Mesothelial cell of epicardium (in vitro differentiated cells): Measurements from ENCODE around the gene TADA3. TPM values are rescaled to one million over a fixed set of nuclear protein-coding genes. Genes with fewer than 3 reads are reported as not detected.

Source experiments
- DNase-seq, 2 experiments: peaks; one replicate each; pipeline ENCODE4 v3.0.0; 2021; ENCODE audit warnings: low spot score in 2 of 2; ENCODE audit not compliant: unreplicated experiment in 2 of 2
- H3K27ac Mint-ChIP-seq: 2 replicates; pipeline ENCODE4 v1.8.0; 2021; ENCODE audit warnings: mixed read lengths
- H3K27me3 Mint-ChIP-seq: 2 replicates; pipeline ENCODE4 v1.8.0; 2021; ENCODE audit warnings: low read depth, mixed read lengths
- H3K36me3 Mint-ChIP-seq: 2 replicates; pipeline ENCODE4 v1.8.0; 2021; ENCODE audit warnings: mixed read lengths
- H3K4me1 Mint-ChIP-seq: 2 replicates; pipeline ENCODE4 v1.8.0; 2021; ENCODE audit warnings: mixed read lengths
- H3K4me3 Mint-ChIP-seq: 2 replicates; pipeline ENCODE4 v1.8.0; 2021; ENCODE audit warnings: mild to moderate bottlenecking, moderate library complexity, mixed read lengths
- H3K9me3 Mint-ChIP-seq: 2 replicates; pipeline ENCODE4 v1.8.0; 2021; ENCODE audit warnings: mixed read lengths
- total RNA-seq: library from RNA; stranded (reverse); gene quantifications from 3 replicates; pipeline ENCODE4 v1.2.1, GENCODE V29; 2021
- TF ChIP-seq, protein P1 (sequence below): fragments of 200-600 bp; sonication (generic); IDR thresholded peaks from one replicate; pipeline ENCODE4 v1.5.0; 2021; ENCODE audit warnings: antibody characterized with exemption; ENCODE audit not compliant: unreplicated experiment

The TADA3 gene
- total RNA-seq, 1 donor from 2014 or later: 67.2 TPM

DNA sequence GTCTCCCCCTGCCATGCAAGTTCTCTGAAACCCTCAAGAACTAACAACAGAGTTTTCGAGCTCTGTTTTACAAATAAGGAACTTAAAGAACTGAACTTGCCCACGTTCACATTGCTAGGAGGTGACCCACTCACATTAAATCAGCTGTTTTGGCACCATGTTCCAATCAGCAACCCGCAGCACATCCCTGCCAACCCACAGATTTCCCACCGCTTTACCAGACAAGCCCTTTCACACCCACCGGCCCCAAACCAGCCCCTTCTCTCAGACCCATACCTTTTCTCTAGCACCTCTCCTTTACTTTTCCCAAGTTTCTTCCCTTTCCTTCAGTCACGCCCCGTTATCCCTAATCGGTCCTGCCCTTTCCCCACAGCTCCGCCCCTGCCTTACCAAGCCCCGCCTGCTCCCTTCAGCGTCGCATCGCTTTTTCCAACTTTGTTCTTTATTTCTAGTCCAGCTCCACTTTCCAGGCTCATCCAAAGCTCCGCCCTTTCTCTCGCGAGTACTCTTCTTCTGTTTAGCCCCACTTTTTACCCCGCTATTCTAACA lies 61.5 kb downstream of the TADA3 start:
- peak overlapping the region; percentile 94 for H3K4me3 Mint-ChIP-seq
- no peak for DNase-seq

More for the DNA sequence above, 61.5 kb downstream of the TADA3 start:
- H3K36me3 Mint-ChIP-seq: peaks cover 10% of the 10 kb centered on the region
- peaks cover 27% of the 10 kb centered on the region for H3K4me1 Mint-ChIP-seq
- peak overlapping the region; percentile 81 for H3K27ac Mint-ChIP-seq
- peaks cover 13% of the 10 kb centered on the region for H3K27me3 Mint-ChIP-seq
- TF ChIP-seq, protein P1, sequence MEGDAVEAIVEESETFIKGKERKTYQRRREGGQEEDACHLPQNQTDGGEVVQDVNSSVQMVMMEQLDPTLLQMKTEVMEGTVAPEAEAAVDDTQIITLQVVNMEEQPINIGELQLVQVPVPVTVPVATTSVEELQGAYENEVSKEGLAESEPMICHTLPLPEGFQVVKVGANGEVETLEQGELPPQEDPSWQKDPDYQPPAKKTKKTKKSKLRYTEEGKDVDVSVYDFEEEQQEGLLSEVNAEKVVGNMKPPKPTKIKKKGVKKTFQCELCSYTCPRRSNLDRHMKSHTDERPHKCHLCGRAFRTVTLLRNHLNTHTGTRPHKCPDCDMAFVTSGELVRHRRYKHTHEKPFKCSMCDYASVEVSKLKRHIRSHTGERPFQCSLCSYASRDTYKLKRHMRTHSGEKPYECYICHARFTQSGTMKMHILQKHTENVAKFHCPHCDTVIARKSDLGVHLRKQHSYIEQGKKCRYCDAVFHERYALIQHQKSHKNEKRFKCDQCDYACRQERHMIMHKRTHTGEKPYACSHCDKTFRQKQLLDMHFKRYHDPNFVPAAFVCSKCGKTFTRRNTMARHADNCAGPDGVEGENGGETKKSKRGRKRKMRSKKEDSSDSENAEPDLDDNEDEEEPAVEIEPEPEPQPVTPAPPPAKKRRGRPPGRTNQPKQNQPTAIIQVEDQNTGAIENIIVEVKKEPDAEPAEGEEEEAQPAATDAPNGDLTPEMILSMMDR: no peak
- H3K9me3 Mint-ChIP-seq: no peaks in the 10 kb centered on the region

Other genes starting within 250 kb of the TADA3 start
- gene LHFPL4, start 238.7 kb downstream of the TADA3 start, total RNA-seq: not detected in 3 replicates
- 32.6 to 34.9 TPM (median 34.6 TPM) in 3 replicates for gene MTMR14, start 143.0 kb downstream of the TADA3 start, total RNA-seq
- 0.42 TPM in 1 of 3 replicates, not detected in the others for gene CPNE9, start 88.6 kb downstream of the TADA3 start, total RNA-seq
- 24.1 to 27.1 TPM (median 26.6 TPM) in 3 replicates for gene BRPF1, start 60.7 kb downstream of the TADA3 start, total RNA-seq
- gene OGG1, start 42.5 kb downstream of the TADA3 start, total RNA-seq: 37.2 to 51.0 TPM (median 46.0 TPM) in 3 replicates
- 9.7 to 11.3 TPM (median 10.8 TPM) in 3 replicates for gene CAMK1, start 22.5 kb downstream of the TADA3 start, total RNA-seq
- 128 to 138 TPM (median 131 TPM) in 3 replicates for gene ARPC4, start 609 bp upstream of the TADA3 start, total RNA-seq
- gene TTLL3, start 17.8 kb upstream of the TADA3 start, total RNA-seq: 115 to 119 TPM (median 116 TPM) in 3 replicates
- gene RPUSD3, start 51.5 kb upstream of the TADA3 start, total RNA-seq: 40.9 to 48.4 TPM (median 47.2 TPM) in 3 replicates
- not detected in 3 replicates for gene CIDEC, start 87.8 kb upstream of the TADA3 start, total RNA-seq
- 32.1 to 34.8 TPM (median 32.3 TPM) in 3 replicates for gene JAGN1, start 98.1 kb upstream of the TADA3 start, total RNA-seq
- gene IL17RE, start 110.4 kb upstream of the TADA3 start, total RNA-seq: 22.1 to 24.1 TPM (median 23.6 TPM) in 3 replicates
- 28.8 to 30.2 TPM (median 29.6 TPM) in 3 replicates for gene IL17RC, start 124.6 kb upstream of the TADA3 start, total RNA-seq
- 39.8 to 42.3 TPM (median 40.5 TPM) in 3 replicates for gene CRELD1, start 141.4 kb upstream of the TADA3 start, total RNA-seq
- gene PRRT3, start 159.9 kb upstream of the TADA3 start, total RNA-seq: 8.2 to 9.2 TPM (median 8.3 TPM) in 3 replicates
- 30.6 to 35.8 TPM (median 34.7 TPM) in 3 replicates for gene EMC3, start 194.4 kb upstream of the TADA3 start, total RNA-seq
- 17.9 to 21.1 TPM (median 20.2 TPM) in 3 replicates for gene FANCD2, start 234.0 kb upstream of the TADA3 start, total RNA-seq